Measurements from ENCODE around the gene CSNK2B.

CSNK2B gene

DNA sequence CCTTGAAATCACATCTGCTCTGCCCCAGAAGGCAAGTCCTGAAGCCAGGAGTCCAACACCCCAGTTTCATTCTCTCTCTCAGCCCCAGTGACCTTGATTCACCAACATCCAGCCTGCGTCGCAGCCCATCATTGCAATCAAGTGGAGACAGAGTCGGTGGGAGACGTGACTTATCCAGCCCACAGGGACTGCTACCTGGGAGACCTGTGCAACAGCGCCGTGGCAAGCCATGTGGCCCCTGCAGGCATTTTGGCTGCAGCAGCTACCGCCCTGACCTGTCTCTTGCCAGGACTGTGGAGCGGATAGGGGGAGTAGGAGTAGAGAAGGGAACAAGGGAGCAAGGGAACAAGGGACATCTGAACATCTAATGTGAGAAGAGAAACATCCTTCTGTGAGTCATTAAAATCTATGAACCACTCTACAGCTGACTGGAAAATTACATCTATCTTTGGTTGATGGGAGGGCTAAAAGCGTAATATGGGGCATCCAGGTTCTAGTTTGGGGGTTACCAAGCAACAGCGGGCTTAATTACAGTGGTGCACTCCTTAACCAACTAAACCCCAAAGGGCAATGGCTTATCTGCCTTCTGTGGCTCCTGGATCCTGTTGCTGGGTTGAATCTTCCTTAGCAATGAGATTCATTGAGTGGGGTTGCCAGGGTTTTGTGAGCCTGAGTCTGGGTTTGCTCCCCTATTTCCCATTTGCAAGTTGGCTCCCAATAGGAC, 51.8 kb downstream of the CSNK2B start:
- Histone ChIP-seq H3K27me3 (replicated peaks in 2 of 5; ENCODE audit: control insufficient read depth in 4 of 5, insufficient read depth in 5 of 5, low read length in 4 of 5) (no peaks in the 10 kb centered on the region), H3K4me1 (ENCODE audit: control extremely low read depth in 1 of 4, control insufficient read depth in 4 of 4, insufficient read depth in 4 of 4, low read length in 3 of 4) (peaks cover 2 to 21% (median 14%) of the 10 kb centered on the region in 4 experiments), H3K4me3 (ENCODE audit: control insufficient read depth in 1 of 7, extremely low read depth in 1 of 7, insufficient read depth in 4 of 7, low read depth in 2 of 7, low read length in 6 of 7) (no peak overlapping the region), H3K9me3 (ENCODE audit: control extremely low read depth in 1 of 5, control insufficient read depth in 4 of 5, insufficient read depth in 2 of 5, low read depth in 1 of 5, low read length in 4 of 5) (no peaks in the 10 kb centered on the region), H3K36me3 (ENCODE audit: control insufficient read depth in 4 of 4, insufficient read depth in 4 of 4, low read length in 3 of 4) (no peaks in the 10 kb centered on the region), H3K27ac (ENCODE audit: insufficient read depth in 1 of 2, low read depth in 1 of 2, low read length in 2 of 2, poor library complexity in 1 of 2, severe bottlenecking in 2 of 2) (no peak overlapping the region)
- CTCF ChIA-PET, result no interaction called here
- POLR2A ChIA-PET, result no interaction called here
- DNase-seq, result peak in 1 of 3 donors; percentile 21
- WGBS (ENCODE audit: insufficient coverage), result 92% methylated on average over 10 of the region's 10 CpGs

DNA sequence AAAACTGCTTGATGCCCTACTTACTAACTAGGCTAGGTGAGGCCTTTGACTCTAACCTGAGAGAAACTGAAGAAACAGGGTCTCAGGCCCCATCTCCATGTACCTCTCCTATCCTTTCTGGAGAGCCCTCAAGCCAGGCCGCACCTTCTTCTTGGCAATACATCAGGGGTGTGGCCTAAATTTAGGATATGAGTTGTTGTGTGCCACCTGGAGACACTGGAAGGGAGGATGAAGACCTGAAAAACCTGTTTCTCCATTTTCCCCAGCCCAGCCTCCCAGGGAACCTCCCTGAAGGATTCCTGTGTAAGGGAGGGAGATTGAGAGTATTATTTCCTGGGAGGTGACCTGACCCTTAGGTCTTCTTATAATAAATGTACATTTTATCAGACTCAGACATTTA, 52.4 kb downstream of the CSNK2B start:
- ChIA-PET POLR2A (no interaction called here), CTCF (no interaction called here)
- DNase-seq, result no peak
- no CpG with 5 or more reads among the region's 1 CpG for WGBS (ENCODE audit: insufficient coverage)
- H3K9me3 ChIP-seq (ENCODE audit: control extremely low read depth in 1 of 5, control insufficient read depth in 4 of 5, insufficient read depth in 2 of 5, low read depth in 1 of 5, low read length in 4 of 5), result no peaks in the 10 kb centered on the region
- no peaks in the 10 kb centered on the region for H3K27me3 ChIP-seq (replicated peaks in 2 of 5; ENCODE audit: control insufficient read depth in 4 of 5, insufficient read depth in 5 of 5, low read length in 4 of 5)
- no peak overlapping the region for H3K4me3 ChIP-seq (ENCODE audit: control insufficient read depth in 1 of 7, extremely low read depth in 1 of 7, insufficient read depth in 4 of 7, low read depth in 2 of 7, low read length in 6 of 7)
- no peak overlapping the region for H3K27ac ChIP-seq (ENCODE audit: insufficient read depth in 1 of 2, low read depth in 1 of 2, low read length in 2 of 2, poor library complexity in 1 of 2, severe bottlenecking in 2 of 2)
- H3K36me3 ChIP-seq (ENCODE audit: control insufficient read depth in 4 of 4, insufficient read depth in 4 of 4, low read length in 3 of 4), result no peaks in the 10 kb centered on the region
- H3K4me1 ChIP-seq (ENCODE audit: control extremely low read depth in 1 of 4, control insufficient read depth in 4 of 4, insufficient read depth in 4 of 4, low read length in 3 of 4), result peaks cover 2 to 24% (median 17%) of the 10 kb centered on the region in 4 experiments

DNA sequence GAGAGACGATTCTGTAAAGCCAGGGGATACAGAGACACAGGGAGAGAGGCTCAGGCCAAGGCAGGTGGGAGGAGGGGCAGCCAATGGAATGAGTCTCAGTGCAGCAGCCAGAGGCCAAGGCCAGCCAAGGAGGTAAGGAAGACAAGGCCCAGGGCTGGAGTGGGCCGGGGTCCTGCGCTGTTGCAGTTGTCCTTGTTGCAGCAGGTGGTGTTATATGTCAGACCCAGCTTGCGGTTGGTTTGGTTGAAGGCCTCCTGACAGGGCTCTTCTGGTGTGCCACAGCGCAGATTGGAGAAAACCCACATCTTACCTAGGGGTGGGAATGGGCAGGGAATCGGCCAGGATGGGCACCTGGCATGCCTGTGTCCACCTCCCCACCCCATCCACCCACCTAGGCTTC, 53.1 kb downstream of the CSNK2B start:
- H3K4me3 ChIP-seq (ENCODE audit: control insufficient read depth in 1 of 7, extremely low read depth in 1 of 7, insufficient read depth in 4 of 7, low read depth in 2 of 7, low read length in 6 of 7), result no peak overlapping the region

More for the DNA sequence above, 53.1 kb downstream of the CSNK2B start:
- no peak for DNase-seq
- Histone ChIP-seq H3K36me3 (ENCODE audit: control insufficient read depth in 4 of 4, insufficient read depth in 4 of 4, low read length in 3 of 4) (no peaks in the 10 kb centered on the region), H3K9me3 (ENCODE audit: control extremely low read depth in 1 of 5, control insufficient read depth in 4 of 5, insufficient read depth in 2 of 5, low read depth in 1 of 5, low read length in 4 of 5) (no peaks in the 10 kb centered on the region), H3K4me1 (ENCODE audit: control extremely low read depth in 1 of 4, control insufficient read depth in 4 of 4, insufficient read depth in 4 of 4, low read length in 3 of 4) (peaks cover 2 to 28% (median 19%) of the 10 kb centered on the region in 4 experiments), H3K27ac (ENCODE audit: insufficient read depth in 1 of 2, low read depth in 1 of 2, low read length in 2 of 2, poor library complexity in 1 of 2, severe bottlenecking in 2 of 2) (no peak overlapping the region), H3K27me3 (replicated peaks in 2 of 5; ENCODE audit: control insufficient read depth in 4 of 5, insufficient read depth in 5 of 5, low read length in 4 of 5) (no peaks in the 10 kb centered on the region)
- ChIA-PET CTCF (no interaction called here), POLR2A (no interaction called here)
- 89% methylated on average over 4 of the region's 6 CpGs for WGBS (ENCODE audit: insufficient coverage)
